Keratinocyte (primary cell): ENCODE measurements around the gene CDHR2. TPM values are rescaled to one million over a fixed set of nuclear protein-coding genes. Genes with fewer than 3 reads are reported as not detected.

Experiments used
- DNase-seq: peaks from one replicate; pipeline ENCODE4 v3.0.0-alpha.2; 2011; ENCODE audit warnings: low read depth, missing footprints, low spot score
- FAIRE-seq: peaks from 2 replicates; lab custom pipeline; 2011; peaks lifted over from hg19 to GRCh38; lab: Jason Lieb, UNC
- H2AFZ ChIP-seq: 2 replicates; pipeline ENCODE4 v1.6.0; 2012; ENCODE audit warnings: low read length, control low read depth, inconsistent platforms; ENCODE audit not compliant: control insufficient read depth
- H3K27ac ChIP-seq: 2 replicates; pipeline ENCODE4 v1.5.1; 2011; ENCODE audit warnings: low read length; ENCODE audit not compliant: control insufficient read depth, insufficient read depth
- H3K27me3 ChIP-seq: 3 replicates; pipeline ENCODE4 v1.6.0; 2011; ENCODE audit warnings: low read length; ENCODE audit not compliant: control insufficient read depth, insufficient read depth; ENCODE audit errors: extremely low read depth
- H3K36me3 ChIP-seq, 2 experiments: 2 replicates in 1 of 2; 3 replicates in 1 of 2; pipeline ENCODE4 v1.5.1; 2011; ENCODE audit warnings: low read length in 2 of 2, mild to moderate bottlenecking in 1 of 2; ENCODE audit not compliant: control insufficient read depth in 2 of 2, insufficient read depth in 2 of 2; ENCODE audit errors: extremely low read depth in 1 of 2
- H3K4me1 ChIP-seq: 3 replicates; pipeline ENCODE4 v1.5.1; 2011; ENCODE audit warnings: low read length; ENCODE audit not compliant: control insufficient read depth, insufficient read depth; ENCODE audit errors: extremely low read depth
- H3K4me2 ChIP-seq: 3 replicates; pipeline ENCODE4 v1.6.0; 2011; ENCODE audit warnings: low read depth, low read length; ENCODE audit not compliant: control insufficient read depth, insufficient read depth; ENCODE audit errors: extremely low read depth
- H3K4me3 ChIP-seq, 3 experiments: fragments of 200-600 bp in 1 of 3; sonication (generic) in 1 of 3; 2 replicates in 2 of 3; 3 replicates in 1 of 3; pipeline ENCODE4 v1.5.1; 2011 to 2016; ENCODE audit warnings: low read length in 3 of 3, mild to moderate bottlenecking in 3 of 3, control low read depth in 2 of 3, inconsistent platforms in 1 of 3, low read depth in 1 of 3, mixed read lengths in 1 of 3, mixed run types in 1 of 3, moderate library complexity in 1 of 3; ENCODE audit not compliant: control insufficient read depth in 2 of 3, insufficient read depth in 2 of 3; ENCODE audit errors: extremely low read depth in 1 of 3
- H3K79me2 ChIP-seq: 2 replicates; pipeline ENCODE4 v1.6.0; 2012; ENCODE audit warnings: low read length; ENCODE audit not compliant: control insufficient read depth, insufficient read depth
- H3K9ac ChIP-seq: 3 replicates; pipeline ENCODE4 v1.6.0; 2011; ENCODE audit warnings: low read length; ENCODE audit not compliant: control insufficient read depth, insufficient read depth; ENCODE audit errors: extremely low read depth
- H3K9me1 ChIP-seq: 3 replicates; pipeline ENCODE4 v1.6.0; 2011; ENCODE audit warnings: low read length; ENCODE audit not compliant: control insufficient read depth, insufficient read depth; ENCODE audit errors: extremely low read depth
- H3K9me3 ChIP-seq: 2 replicates; pipeline ENCODE4 v1.5.1; 2012; ENCODE audit warnings: low read depth, low read length; ENCODE audit not compliant: control insufficient read depth
- H4K20me1 ChIP-seq: 3 replicates; pipeline ENCODE4 v1.6.0; 2011; ENCODE audit warnings: low read length; ENCODE audit not compliant: control insufficient read depth, insufficient read depth; ENCODE audit errors: extremely low read depth
- EZH2 ChIP-seq: IDR thresholded peaks from one replicate; pipeline ENCODE4 v1.6.1; 2012; ENCODE audit warnings: inconsistent platforms, mild to moderate bottlenecking, low read length, moderate library complexity
- dilution Hi-C: fragments of 300-500 bp; cut with MboI; formaldehyde crosslinking; loops from one replicate; pipeline ENCODE4 v1.7.0; 2020; ENCODE audit warnings: low sequenced_read_pairs; ENCODE audit not compliant: extremely low pct_ligation_motif_present
- polyA minus RNA-seq, 3 experiments: library from RNA; depleted of rRNA, polyadenylated mRNA; stranded (reverse); fragments of >200 nt; gene quantifications; 1 replicate in 1 of 3; 2 replicates in 1 of 3; 3 replicates in 1 of 3; pipeline ENCODE4 v1.2.3, GENCODE V29; 2011
- polyA plus RNA-seq, 5 experiments: library from polyadenylated mRNA; depleted of rRNA in 3 of 5; stranded (reverse) in 3 of 5; stranded (forward) in 1 of 5; unstranded in 1 of 5; fragments of >200 nt; gene quantifications; 1 replicate in 1 of 5; 2 replicates in 3 of 5; 3 replicates in 1 of 5; pipeline versions ENCODE4 v1.2.1 to v1.2.3, GENCODE V29; 2011 to 2012; ENCODE audit warnings: missing spikeins in 2 of 5, low read depth in 1 of 5, low replicate concordance in 1 of 5
- TF ChIP-seq, protein P1 (sequence below), 3 experiments: IDR thresholded peaks in 1 of 3; conservative IDR thresholded peaks in 1 of 3; optimal IDR thresholded peaks in 1 of 3; 2 replicates in 2 of 3; 3 replicates in 1 of 3; pipeline versions ENCODE3 to v1.5.1; 2011; ENCODE audit warnings: low read length in 3 of 3, mild to moderate bottlenecking in 3 of 3, moderate library complexity in 2 of 3, control low read depth in 1 of 3, inconsistent platforms in 1 of 3; ENCODE audit not compliant: insufficient read depth in 2 of 3; ENCODE audit errors: extremely low read depth in 1 of 3

The CDHR2 gene, protein sequence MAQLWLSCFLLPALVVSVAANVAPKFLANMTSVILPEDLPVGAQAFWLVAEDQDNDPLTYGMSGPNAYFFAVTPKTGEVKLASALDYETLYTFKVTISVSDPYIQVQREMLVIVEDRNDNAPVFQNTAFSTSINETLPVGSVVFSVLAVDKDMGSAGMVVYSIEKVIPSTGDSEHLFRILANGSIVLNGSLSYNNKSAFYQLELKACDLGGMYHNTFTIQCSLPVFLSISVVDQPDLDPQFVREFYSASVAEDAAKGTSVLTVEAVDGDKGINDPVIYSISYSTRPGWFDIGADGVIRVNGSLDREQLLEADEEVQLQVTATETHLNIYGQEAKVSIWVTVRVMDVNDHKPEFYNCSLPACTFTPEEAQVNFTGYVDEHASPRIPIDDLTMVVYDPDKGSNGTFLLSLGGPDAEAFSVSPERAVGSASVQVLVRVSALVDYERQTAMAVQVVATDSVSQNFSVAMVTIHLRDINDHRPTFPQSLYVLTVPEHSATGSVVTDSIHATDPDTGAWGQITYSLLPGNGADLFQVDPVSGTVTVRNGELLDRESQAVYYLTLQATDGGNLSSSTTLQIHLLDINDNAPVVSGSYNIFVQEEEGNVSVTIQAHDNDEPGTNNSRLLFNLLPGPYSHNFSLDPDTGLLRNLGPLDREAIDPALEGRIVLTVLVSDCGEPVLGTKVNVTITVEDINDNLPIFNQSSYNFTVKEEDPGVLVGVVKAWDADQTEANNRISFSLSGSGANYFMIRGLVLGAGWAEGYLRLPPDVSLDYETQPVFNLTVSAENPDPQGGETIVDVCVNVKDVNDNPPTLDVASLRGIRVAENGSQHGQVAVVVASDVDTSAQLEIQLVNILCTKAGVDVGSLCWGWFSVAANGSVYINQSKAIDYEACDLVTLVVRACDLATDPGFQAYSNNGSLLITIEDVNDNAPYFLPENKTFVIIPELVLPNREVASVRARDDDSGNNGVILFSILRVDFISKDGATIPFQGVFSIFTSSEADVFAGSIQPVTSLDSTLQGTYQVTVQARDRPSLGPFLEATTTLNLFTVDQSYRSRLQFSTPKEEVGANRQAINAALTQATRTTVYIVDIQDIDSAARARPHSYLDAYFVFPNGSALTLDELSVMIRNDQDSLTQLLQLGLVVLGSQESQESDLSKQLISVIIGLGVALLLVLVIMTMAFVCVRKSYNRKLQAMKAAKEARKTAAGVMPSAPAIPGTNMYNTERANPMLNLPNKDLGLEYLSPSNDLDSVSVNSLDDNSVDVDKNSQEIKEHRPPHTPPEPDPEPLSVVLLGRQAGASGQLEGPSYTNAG (N-terminal part only)
- polyA plus RNA-seq (0.01 TPM in 2 of 3 replicates, not detected in the other), polyA minus RNA-seq (0.07 TPM in 1 of 3 replicates, not detected in the others)
- not detected for polyA plus RNA-seq (2011; ENCODE audit: low read depth)
- polyA plus RNA-seq (2011; cell fraction: cytosol; rRNA removed): not detected in 2 replicates
- 0.03 TPM in 1 of 2 replicates, not detected in the other for polyA plus RNA-seq (2011; cell fraction: nucleus; rRNA removed)
- 0.24 TPM in 1 of 2 replicates, not detected in the other for polyA plus RNA-seq (2012; ENCODE audit: low replicate concordance)
- not detected for polyA minus RNA-seq (2011; cell fraction: cytosol; rRNA and poly(A)+ RNA removed)
- not detected in 2 replicates for polyA minus RNA-seq (2011; cell fraction: nucleus; rRNA and poly(A)+ RNA removed)

DNA sequence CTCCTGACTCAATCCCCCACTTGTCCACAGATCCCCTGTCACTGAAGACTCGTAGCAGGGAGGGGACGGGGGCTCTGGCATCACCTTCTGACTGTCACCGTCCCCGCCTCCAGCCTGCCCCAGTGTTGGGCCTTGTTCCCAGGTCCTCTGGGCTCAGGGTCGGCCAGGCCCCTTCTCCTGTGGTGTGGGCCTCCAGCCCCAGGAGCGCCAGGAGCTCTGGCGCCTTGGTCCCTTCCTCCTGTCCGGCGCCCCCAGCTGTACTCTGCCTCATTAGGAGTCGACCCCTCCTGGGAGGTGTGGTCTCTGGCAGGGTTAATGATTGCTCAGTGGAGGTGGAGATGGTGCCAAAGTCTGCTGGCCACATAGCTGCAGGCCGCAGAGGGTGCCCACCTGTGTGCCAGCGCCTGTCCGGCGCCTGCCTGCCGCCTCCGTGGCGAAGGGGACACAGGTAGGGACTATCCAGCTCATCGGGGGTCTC lies at the start of gene CDHR2:
Gene CDHR2, plus strand, starts transcription at position 376 of the 478 bp plus-strand sequence. CDS start 16,011 bp downstream, outside the sequence.
- no peaks in the 10 kb centered on the region for H3K79me2 ChIP-seq
- H3K27ac ChIP-seq: no peak within 1 kb of the TSS
- no peak for FAIRE-seq
- no peaks in the 10 kb centered on the region for H4K20me1 ChIP-seq
- H3K9me3 ChIP-seq: no peaks in the 10 kb centered on the region
- H3K4me3 ChIP-seq: no peak within 1 kb of the TSS
- dilution Hi-C loops: no loop called here
- H2AFZ ChIP-seq: no peak within 1 kb of the TSS
- no peaks in the 10 kb centered on the region for H3K27me3 ChIP-seq
- no peaks in the 10 kb centered on the region for H3K36me3 ChIP-seq
- no peak for DNase-seq
- TF ChIP-seq, protein P1, sequence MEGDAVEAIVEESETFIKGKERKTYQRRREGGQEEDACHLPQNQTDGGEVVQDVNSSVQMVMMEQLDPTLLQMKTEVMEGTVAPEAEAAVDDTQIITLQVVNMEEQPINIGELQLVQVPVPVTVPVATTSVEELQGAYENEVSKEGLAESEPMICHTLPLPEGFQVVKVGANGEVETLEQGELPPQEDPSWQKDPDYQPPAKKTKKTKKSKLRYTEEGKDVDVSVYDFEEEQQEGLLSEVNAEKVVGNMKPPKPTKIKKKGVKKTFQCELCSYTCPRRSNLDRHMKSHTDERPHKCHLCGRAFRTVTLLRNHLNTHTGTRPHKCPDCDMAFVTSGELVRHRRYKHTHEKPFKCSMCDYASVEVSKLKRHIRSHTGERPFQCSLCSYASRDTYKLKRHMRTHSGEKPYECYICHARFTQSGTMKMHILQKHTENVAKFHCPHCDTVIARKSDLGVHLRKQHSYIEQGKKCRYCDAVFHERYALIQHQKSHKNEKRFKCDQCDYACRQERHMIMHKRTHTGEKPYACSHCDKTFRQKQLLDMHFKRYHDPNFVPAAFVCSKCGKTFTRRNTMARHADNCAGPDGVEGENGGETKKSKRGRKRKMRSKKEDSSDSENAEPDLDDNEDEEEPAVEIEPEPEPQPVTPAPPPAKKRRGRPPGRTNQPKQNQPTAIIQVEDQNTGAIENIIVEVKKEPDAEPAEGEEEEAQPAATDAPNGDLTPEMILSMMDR (optimal IDR thresholded peaks at IDR 0.05 in 1 of 3, IDR thresholded peaks at IDR 0.05 in 1 of 3, conservative IDR thresholded peaks at IDR 0.05 in 1 of 3; ENCODE audit: extremely low read depth in 1 of 3, insufficient read depth in 2 of 3, low read length in 3 of 3): no peak
- TF ChIP-seq EZH2: no peak
- peaks cover 34% of the 10 kb centered on the region for H3K4me1 ChIP-seq
- H3K9ac ChIP-seq: no peak within 1 kb of the TSS
- no peak within 1 kb of the TSS for H3K4me2 ChIP-seq
- H3K9me1 ChIP-seq: no peaks in the 10 kb centered on the region

DNA sequence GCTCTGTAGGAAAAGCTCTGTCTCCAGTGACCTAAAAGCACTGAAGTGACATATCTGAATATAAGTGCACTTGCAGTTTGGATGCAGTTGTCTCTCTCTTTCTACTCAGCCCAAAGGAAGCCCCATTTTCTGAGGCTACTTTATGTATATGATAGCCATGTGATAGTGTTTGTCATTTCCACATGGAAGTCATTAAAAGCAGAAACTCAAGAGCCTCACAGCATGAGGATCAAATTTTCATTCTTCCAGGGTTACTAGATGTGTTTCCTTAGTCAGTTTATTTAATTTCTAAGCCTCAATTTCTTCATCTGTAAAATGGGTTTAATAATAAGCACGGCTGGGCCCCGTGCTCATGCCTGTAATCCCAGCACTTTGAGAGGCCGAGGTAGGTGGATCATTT lies 48.6 kb upstream of the CDHR2 start:
- no peak overlapping the region for H2AFZ ChIP-seq
- no peaks in the 10 kb centered on the region for H3K27me3 ChIP-seq
- H4K20me1 ChIP-seq: no peaks in the 10 kb centered on the region
- H3K36me3 ChIP-seq: peaks cover 10 to 39% of the 10 kb centered on the region in 2 experiments
- H3K4me2 ChIP-seq: no peak overlapping the region
- no peak overlapping the region for H3K9ac ChIP-seq
- peaks cover 14% of the 10 kb centered on the region for H3K4me1 ChIP-seq
- TF ChIP-seq, protein P1 (optimal IDR thresholded peaks at IDR 0.05 in 1 of 3, IDR thresholded peaks at IDR 0.05 in 1 of 3, conservative IDR thresholded peaks at IDR 0.05 in 1 of 3; ENCODE audit: extremely low read depth in 1 of 3, insufficient read depth in 2 of 3, low read length in 3 of 3): no peak
- no peak for TF ChIP-seq EZH2
- DNase-seq (no peak), FAIRE-seq (no peak)
- no peaks in the 10 kb centered on the region for H3K79me2 ChIP-seq
- no peaks in the 10 kb centered on the region for H3K9me3 ChIP-seq
- no peak overlapping the region for H3K27ac ChIP-seq
- dilution Hi-C loops: no loop called here
- no peaks in the 10 kb centered on the region for H3K9me1 ChIP-seq
- H3K4me3 ChIP-seq: no peak overlapping the region
